H1 (cell line): ENCODE results near the gene UBE2G2.

Source experiments
- ASH2L ChIP-seq: fragments of 200-600, 300-600 bp; sonication (generic); IDR thresholded peaks from one replicate; pipeline ENCODE4 v1.7.1; 2017; ENCODE audit warnings: low read length
- CTCF ChIP-seq, 3 experiments: IDR thresholded peaks; 1 replicate in 2 of 3; 2 replicates in 1 of 3; pipeline versions ENCODE4 v1.5.1 to v1.6.1; 2011; ENCODE audit warnings: low read length in 3 of 3, mild to moderate bottlenecking in 3 of 3, inconsistent platforms in 2 of 3, low read depth in 1 of 3, moderate library complexity in 1 of 3; ENCODE audit not compliant: insufficient read depth in 1 of 3; ENCODE audit errors: control extremely low read depth in 1 of 3
- JUND ChIP-seq: IDR thresholded peaks from 2 replicates; pipeline ENCODE4 v1.6.1; 2011; ENCODE audit warnings: mild to moderate bottlenecking, improper control_type of control experiment, low read length

GRCh38 chr21:44722731-44723130, 78.9 kb downstream of the UBE2G2 start:
- no peak for TF ChIP-seq ASH2L
- no peak for TF ChIP-seq JUND
- no peak for TF ChIP-seq CTCF (IDR thresholded peaks at IDR 0.05; ENCODE audit: control extremely low read depth in 1 of 3, insufficient read depth in 1 of 3, low read depth in 1 of 3, low read length in 3 of 3)
